IPS-18c (cell line): ENCODE data around the gene AIF1.

Experiments used
- H3K4me3 ChIP-seq: 2 replicates; pipeline ENCODE4 v1.7.0; 2013; ENCODE audit warnings: low read depth, mild to moderate bottlenecking, low read length, moderate library complexity; ENCODE audit not compliant: insufficient read depth
- H3K9me3 ChIP-seq: one replicate; pipeline ENCODE4 v1.6.1; 2013; ENCODE audit warnings: mild to moderate bottlenecking, low read length, moderate library complexity; ENCODE audit not compliant: control insufficient read depth, insufficient read depth

The AIF1 gene

DNA sequence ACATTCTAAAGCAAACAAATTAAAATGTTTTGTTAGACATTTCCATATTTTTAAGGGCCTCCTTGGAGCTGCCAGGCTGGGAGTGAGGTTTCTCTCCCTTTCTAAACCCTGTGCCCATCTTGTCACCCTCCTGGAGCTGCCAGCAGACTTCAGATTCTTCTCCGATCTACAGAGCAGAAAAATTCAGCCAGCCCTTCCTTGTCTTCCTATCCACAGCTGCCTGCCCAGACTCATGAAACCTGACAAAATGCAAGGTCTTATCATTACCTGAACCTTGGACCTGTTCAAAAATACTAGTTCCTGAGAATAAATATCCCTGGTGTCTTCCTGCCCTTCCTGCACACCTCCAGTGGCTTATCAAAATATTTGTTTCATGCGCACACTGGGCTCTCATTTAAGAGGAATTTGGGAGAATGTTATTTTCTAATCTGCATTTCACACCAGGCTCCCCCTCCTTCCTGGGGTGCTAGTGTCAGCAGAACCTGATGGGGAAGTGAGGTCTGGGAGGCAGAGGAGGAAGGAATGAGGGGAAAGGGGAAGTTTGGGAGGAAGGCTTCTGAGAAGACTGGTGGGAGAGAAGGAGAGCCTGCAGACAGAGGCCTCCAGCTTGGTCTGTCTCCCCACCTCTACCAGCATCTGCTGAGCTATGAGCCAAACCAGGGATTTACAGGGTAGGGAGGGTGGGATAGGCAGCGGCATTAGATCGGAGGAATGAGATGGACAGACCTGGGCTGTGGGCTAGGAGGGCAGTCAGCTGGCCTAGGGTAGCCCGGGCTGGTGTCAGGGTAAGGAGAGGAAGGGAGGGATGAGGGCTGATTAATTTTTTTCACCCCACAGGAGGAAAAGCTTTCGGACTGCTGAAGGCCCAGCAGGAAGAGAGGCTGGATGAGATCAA is at the start of gene AIF1:
Gene AIF1 (plus strand): TSS at position 551 of the 895 bp plus-strand sequence. CDS start 96 bp downstream, at position 647.
- H3K4me3 ChIP-seq, result no peak within 1 kb of the TSS

DNA sequence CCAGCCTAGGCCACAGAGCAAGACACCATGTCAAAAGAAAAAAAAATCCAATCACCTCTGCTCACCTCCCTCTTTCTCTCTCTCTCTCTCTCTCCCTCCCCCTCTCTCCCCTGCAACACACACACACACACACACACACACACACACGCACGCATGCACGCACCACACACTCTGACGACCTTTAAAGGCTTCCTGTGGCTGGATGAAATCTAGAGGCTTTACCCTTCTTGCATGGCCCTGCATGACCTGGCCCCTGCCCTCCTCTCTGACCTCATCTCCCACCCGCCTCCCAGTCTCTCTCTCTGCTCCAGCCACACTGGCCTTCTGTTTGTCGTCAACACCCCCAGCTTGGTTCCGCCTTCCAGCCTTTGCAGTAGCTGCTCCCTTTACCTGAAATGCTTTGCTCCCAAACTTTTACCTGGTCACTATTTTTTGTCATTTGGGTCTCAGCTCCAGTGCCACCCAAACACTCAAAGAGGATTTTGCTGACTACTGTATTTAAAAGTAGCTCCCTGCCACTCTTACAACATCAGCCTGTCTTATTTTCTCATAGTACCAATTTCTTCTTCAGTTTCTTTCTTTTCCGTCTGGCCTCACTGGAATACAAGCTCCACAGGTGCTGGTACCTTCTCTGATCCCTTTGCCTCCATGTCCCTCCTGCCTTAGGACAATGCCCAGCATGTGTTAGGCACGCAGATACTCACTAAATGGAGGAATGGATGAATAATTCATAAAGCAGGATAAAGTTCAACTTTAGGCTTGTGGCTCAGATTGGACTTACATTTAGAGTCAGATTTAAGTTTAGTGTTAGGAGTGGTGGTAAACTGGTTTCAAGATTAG is 47.3 kb upstream of the AIF1 start:
- no peak overlapping the region for H3K4me3 ChIP-seq
- H3K9me3 ChIP-seq, result no peaks in the 10 kb centered on the region

More for the DNA sequence above, at the start of gene AIF1:
- no peaks in the 10 kb centered on the region for H3K9me3 ChIP-seq

DNA sequence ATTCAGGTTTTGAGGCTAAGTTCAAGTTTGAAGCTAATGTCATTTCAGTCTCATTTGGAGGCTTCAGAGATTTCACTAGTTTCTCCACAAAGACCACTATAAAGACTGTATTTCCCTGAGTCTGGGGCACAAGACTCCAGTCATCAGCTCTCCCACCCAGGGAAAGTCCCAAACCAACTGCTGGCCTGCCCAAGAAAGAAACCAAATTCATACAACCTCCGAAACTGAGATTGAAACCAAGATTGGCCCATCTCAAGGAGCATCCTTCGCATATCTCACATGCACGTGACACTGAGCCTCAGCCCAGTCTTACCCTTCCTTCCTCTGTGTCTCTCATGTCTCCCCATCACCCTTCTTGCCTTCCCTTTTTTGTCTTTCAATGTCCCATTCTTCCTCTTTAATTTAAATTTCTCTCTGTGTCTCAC is 46.5 kb upstream of the AIF1 start:
- no peak overlapping the region for H3K4me3 ChIP-seq
- H3K9me3 ChIP-seq, result no peaks in the 10 kb centered on the region

DNA sequence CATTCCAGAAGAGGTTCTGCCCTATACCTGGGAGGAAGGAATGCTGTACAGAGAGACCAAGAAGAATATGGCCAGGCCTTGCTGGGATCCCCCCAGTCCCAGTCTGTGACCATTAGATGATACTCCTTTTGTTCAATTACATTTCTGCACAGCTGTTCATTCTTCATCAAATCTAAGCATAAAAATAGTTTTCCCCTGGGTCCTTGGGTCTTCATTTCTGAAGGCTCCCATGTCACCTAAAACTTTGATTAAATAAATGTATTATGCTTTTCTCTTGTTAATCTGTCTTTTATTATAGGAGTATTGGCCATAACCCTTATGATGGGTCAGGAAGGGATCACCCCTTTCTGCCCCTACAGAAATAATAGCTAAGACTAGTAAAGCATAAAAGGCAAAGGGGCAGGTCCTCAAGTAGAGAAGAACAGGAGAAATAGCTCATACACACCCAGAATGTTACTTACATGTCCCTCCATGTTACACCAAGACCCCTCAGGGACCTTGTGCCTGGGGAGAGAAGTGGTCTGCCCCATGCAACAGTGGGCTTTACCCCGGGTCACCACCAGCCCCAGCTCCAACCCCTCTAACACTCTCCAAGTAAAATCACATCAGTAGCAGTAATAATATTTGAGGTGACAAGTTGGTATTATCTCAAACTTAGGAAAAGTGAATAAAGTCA is 45.0 kb upstream of the AIF1 start:
- H3K9me3 ChIP-seq, result no peaks in the 10 kb centered on the region
- no peak overlapping the region for H3K4me3 ChIP-seq

DNA sequence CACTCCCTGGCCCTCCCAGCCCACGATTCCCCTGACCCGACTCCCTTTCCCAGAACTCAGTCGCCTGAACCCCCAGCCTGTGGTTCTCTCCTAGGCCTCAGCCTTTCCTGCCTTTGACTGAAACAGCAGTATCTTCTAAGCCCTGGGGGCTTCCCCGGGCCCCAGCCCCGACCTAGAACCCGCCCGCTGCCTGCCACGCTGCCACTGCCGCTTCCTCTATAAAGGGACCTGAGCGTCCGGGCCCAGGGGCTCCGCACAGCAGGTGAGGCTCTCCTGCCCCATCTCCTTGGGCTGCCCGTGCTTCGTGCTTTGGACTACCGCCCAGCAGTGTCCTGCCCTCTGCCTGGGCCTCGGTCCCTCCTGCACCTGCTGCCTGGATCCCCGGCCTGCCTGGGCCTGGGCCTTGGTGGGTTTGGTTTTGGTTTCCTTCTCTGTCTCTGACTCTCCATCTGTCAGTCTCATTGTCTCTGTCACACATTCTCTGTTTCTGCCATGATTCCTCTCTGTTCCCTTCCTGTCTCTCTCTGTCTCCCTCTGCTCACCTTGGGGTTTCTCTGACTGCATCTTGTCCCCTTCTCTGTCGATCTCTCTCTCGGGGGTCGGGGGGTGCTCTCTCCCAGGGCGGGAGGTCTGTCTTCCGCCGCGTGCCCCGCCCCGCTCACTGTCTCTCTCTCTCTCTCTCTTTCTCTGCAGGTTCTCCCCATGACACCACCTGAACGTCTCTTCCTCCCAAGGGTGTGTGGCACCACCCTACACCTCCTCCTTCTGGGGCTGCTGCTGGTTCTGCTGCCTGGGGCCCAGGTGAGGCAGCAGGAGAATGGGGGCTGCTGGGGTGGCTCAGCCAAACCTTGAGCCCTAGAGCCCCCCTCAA is 42.8 kb upstream of the AIF1 start, which contains the start of gene LTA:
Gene LTA (plus strand): TSS at position 249 of the 871 bp plus-strand sequence. CDS start 454 bp downstream, at position 703.
- H3K4me3 ChIP-seq, result no peak within 1 kb of the TSS
- no peaks in the 10 kb centered on the region for H3K9me3 ChIP-seq

DNA sequence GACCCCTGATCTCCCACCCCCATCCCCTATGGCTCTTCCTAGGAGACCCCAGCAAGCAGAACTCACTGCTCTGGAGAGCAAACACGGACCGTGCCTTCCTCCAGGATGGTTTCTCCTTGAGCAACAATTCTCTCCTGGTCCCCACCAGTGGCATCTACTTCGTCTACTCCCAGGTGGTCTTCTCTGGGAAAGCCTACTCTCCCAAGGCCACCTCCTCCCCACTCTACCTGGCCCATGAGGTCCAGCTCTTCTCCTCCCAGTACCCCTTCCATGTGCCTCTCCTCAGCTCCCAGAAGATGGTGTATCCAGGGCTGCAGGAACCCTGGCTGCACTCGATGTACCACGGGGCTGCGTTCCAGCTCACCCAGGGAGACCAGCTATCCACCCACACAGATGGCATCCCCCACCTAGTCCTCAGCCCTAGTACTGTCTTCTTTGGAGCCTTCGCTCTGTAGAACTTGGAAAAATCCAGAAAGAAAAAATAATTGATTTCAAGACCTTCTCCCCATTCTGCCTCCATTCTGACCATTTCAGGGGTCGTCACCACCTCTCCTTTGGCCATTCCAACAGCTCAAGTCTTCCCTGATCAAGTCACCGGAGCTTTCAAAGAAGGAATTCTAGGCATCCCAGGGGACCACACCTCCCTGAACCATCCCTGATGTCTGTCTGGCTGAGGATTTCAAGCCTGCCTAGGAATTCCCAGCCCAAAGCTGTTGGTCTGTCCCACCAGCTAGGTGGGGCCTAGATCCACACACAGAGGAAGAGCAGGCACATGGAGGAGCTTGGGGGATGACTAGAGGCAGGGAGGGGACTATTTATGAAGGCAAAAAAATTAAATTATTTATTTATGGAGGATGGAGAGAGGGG is 41.6 kb upstream of the AIF1 start:
- Histone ChIP-seq H3K9me3 (no peaks in the 10 kb centered on the region), H3K4me3 (no peak overlapping the region)

DNA sequence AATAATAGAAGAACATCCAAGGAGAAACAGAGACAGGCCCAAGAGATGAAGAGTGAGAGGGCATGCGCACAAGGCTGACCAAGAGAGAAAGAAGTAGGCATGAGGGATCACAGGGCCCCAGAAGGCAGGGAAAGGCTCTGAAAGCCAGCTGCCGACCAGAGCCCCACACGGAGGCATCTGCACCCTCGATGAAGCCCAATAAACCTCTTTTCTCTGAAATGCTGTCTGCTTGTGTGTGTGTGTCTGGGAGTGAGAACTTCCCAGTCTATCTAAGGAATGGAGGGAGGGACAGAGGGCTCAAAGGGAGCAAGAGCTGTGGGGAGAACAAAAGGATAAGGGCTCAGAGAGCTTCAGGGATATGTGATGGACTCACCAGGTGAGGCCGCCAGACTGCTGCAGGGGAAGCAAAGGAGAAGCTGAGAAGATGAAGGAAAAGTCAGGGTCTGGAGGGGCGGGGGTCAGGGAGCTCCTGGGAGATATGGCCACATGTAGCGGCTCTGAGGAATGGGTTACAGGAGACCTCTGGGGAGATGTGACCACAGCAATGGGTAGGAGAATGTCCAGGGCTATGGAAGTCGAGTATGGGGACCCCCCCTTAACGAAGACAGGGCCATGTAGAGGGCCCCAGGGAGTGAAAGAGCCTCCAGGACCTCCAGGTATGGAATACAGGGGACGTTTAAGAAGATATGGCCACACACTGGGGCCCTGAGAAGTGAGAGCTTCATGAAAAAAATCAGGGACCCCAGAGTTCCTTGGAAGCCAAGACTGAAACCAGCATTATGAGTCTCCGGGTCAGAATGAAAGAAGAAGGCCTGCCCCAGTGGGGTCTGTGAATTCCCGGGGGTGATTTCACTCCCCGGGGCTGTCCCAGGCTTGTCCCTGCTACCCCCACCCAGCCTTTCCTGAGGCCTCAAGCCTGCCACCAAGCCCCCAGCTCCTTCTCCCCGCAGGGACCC is 40.6 kb upstream of the AIF1 start:
- no peak overlapping the region for H3K4me3 ChIP-seq

DNA sequence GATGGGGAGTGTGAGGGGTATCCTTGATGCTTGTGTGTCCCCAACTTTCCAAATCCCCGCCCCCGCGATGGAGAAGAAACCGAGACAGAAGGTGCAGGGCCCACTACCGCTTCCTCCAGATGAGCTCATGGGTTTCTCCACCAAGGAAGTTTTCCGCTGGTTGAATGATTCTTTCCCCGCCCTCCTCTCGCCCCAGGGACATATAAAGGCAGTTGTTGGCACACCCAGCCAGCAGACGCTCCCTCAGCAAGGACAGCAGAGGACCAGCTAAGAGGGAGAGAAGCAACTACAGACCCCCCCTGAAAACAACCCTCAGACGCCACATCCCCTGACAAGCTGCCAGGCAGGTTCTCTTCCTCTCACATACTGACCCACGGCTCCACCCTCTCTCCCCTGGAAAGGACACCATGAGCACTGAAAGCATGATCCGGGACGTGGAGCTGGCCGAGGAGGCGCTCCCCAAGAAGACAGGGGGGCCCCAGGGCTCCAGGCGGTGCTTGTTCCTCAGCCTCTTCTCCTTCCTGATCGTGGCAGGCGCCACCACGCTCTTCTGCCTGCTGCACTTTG is 39.6 kb upstream of the AIF1 start, which contains the start of gene TNF:
Gene TNF (plus strand): TSS at position 231 of the 567 bp plus-strand sequence. CDS start 177 bp downstream, at position 408.
- H3K9me3 ChIP-seq, result no peaks in the 10 kb centered on the region

More for the DNA sequence above, 40.6 kb upstream of the AIF1 start:
- no peaks in the 10 kb centered on the region for H3K9me3 ChIP-seq

DNA sequence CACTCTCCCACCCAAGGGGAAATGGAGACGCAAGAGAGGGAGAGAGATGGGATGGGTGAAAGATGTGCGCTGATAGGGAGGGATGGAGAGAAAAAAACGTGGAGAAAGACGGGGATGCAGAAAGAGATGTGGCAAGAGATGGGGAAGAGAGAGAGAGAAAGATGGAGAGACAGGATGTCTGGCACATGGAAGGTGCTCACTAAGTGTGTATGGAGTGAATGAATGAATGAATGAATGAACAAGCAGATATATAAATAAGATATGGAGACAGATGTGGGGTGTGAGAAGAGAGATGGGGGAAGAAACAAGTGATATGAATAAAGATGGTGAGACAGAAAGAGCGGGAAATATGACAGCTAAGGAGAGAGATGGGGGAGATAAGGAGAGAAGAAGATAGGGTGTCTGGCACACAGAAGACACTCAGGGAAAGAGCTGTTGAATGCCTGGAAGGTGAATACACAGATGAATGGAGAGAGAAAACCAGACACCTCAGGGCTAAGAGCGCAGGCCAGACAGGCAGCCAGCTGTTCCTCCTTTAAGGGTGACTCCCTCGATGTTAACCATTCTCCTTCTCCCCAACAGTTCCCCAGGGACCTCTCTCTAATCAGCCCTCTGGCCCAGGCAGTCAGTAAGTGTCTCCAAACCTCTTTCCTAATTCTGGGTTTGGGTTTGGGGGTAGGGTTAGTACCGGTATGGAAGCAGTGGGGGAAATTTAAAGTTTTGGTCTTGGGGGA is 38.9 kb upstream of the AIF1 start:
- peaks cover 5% of the 10 kb centered on the region for H3K9me3 ChIP-seq
- no peak overlapping the region for H3K4me3 ChIP-seq

More for the DNA sequence above, 39.6 kb upstream of the AIF1 start, which contains the start of gene TNF:
- no peak within 1 kb of the TSS for H3K4me3 ChIP-seq

DNA sequence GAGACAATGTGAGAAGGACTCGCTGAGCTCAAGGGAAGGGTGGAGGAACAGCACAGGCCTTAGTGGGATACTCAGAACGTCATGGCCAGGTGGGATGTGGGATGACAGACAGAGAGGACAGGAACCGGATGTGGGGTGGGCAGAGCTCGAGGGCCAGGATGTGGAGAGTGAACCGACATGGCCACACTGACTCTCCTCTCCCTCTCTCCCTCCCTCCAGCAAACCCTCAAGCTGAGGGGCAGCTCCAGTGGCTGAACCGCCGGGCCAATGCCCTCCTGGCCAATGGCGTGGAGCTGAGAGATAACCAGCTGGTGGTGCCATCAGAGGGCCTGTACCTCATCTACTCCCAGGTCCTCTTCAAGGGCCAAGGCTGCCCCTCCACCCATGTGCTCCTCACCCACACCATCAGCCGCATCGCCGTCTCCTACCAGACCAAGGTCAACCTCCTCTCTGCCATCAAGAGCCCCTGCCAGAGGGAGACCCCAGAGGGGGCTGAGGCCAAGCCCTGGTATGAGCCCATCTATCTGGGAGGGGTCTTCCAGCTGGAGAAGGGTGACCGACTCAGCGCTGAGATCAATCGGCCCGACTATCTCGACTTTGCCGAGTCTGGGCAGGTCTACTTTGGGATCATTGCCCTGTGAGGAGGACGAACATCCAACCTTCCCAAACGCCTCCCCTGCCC is 38.0 kb upstream of the AIF1 start:
- Histone ChIP-seq H3K9me3 (peaks cover 5% of the 10 kb centered on the region), H3K4me3 (no peak overlapping the region)

DNA sequence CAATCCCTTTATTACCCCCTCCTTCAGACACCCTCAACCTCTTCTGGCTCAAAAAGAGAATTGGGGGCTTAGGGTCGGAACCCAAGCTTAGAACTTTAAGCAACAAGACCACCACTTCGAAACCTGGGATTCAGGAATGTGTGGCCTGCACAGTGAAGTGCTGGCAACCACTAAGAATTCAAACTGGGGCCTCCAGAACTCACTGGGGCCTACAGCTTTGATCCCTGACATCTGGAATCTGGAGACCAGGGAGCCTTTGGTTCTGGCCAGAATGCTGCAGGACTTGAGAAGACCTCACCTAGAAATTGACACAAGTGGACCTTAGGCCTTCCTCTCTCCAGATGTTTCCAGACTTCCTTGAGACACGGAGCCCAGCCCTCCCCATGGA is 37.5 kb upstream of the AIF1 start:
- Histone ChIP-seq H3K4me3 (no peak overlapping the region), H3K9me3 (peaks cover 5% of the 10 kb centered on the region)

DNA sequence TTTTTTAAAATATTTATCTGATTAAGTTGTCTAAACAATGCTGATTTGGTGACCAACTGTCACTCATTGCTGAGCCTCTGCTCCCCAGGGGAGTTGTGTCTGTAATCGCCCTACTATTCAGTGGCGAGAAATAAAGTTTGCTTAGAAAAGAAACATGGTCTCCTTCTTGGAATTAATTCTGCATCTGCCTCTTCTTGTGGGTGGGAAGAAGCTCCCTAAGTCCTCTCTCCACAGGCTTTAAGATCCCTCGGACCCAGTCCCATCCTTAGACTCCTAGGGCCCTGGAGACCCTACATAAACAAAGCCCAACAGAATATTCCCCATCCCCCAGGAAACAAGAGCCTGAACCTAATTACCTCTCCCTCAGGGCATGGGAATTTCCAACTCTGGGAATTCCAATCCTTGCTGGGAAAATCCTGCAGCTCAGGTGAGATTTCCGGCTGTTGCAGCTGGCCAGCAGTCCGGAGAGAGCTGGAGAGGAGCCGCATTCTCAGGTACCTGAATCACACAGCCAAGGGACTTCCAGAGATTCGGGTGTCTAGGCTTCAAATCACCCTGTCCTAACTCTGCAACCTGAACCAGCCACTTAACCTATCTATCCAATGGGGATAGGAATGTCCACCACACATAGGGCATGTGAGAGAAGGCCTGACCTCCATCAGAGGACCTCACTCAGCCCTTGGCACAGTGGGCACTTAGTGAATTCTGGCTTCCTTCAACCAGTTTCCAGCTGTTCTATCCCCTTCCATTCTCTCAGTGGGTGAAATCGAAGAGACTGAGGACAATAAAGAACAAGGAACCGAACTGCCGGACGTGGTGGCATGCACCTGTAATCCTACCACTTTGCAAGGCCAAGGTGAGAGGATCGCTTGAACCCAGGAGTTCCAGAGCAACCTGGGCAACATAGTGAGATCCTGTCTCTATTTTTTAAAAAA is 36.6 kb upstream of the AIF1 start:
- peaks cover 5% of the 10 kb centered on the region for H3K9me3 ChIP-seq
- H3K4me3 ChIP-seq, result no peak overlapping the region
